HG02938 (cell line): ENCODE measurements around the gene INO80D.
"Not testable (repeated sequence)": the region's sequence is repeated elsewhere in the genome, so short reads cannot be mapped to it uniquely, and the experiment has no call there.

Source experiments
- ATAC-seq: cut with Tn5 transposase; IDR thresholded peaks from one replicate; pipeline ENCODE4 v1.9.1; 2021; ENCODE audit warnings: mild to moderate bottlenecking, moderate library complexity; ENCODE audit not compliant: unreplicated experiment

The INO80D gene

GRCh38 chr2:206031162-206031784 is 54.7 kb downstream of the INO80D start:
- peak; percentile 77 for ATAC-seq

DNA sequence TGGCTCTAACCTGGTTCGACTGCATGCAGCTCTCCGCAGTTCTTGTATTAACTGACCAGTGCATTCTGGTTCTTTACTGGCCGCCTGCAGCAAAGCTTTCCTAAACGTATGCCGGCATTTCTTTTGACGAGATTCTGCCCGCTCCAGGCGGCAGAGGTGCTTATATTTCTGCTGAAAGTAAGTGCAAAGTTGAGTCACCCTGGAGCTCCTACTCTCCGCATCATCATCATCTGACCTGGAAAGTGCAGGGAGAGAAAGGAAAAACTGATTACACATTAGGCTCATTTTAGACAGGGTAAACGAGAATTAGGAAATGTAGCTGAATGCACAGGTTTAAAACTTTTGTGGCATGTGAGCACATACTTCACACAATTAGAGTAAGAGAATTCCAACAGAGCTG is 57.9 kb downstream of the INO80D start:
- ATAC-seq: no peak

DNA sequence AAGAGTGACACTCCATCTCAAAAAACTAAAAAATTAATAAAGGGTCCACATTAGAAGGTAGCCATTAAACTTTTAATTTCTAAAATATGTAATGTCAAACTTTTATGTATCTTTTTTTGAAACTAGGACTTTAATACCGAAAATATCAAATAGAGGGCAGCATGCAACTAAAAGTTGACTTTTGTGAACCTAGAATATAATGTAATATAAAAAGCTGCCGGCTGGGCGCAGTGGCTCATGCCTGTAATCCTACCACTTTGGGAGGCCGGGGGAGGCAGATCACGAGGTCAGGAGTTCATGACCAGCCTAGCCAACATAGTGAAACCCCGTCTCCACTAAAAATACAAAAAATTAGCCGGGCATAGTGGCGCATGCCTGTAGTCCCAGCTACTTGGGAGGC is 62.8 kb downstream of the INO80D start:
- ATAC-seq: no peak

- no peak for ATAC-seq
Observed at GRCh38 chr2:206020171-206020570, 65.8 kb downstream of the INO80D start.

GRCh38 chr2:206015746-206016145 is 70.2 kb downstream of the INO80D start:
- not testable (repeated sequence) for ATAC-seq

DNA sequence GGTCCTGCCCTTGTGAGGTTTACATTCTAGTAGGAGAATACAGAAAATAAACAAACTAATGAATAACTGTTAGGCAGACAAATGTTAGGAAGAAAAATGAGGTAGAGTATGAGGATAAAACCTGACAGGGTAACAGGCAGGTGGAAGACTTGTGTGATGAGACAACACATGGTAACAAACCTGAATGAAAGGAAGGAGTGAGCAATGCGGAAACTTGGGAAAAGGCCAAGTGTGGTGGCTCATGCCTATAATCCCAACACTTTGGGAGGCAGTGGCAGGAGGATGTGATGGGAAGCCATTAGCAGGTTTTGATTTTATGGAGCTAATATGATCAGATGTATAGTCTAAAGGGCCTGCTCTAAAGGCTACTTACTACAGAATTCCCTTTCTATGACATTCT is 74.2 kb downstream of the INO80D start:
- no peak for ATAC-seq

DNA sequence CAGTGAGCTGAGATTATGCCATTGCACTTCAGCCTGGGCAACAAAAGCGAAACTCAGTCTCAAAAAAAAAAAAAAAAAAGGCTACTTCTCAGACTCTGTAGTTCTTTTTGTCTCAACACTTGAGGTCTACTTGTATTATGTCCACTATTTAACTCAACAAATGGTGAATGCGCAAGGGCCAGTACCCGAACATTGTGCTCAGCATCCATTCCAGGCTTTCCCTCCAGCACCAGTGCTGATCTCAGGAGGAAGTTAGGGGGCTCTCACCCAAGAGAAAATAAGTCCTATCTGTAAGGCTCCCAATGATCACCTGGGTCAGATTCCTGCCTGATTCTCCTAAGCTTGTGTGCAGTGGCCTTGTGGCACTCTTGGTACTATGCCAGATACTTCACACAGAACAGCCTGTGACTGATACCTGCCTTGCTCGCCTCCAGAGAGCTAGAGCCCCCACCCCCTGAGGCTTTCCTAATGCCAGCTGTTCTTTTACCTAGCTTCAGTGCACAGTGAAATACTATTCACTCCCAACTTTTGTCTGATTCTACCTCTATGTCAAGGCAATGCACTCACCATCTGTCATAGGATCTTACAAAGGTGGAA is 74.9 kb downstream of the INO80D start:
- no peak for ATAC-seq

- ATAC-seq: no peak
Observed at GRCh38 chr2:206004004-206004693, 81.8 kb downstream of the INO80D start.

DNA sequence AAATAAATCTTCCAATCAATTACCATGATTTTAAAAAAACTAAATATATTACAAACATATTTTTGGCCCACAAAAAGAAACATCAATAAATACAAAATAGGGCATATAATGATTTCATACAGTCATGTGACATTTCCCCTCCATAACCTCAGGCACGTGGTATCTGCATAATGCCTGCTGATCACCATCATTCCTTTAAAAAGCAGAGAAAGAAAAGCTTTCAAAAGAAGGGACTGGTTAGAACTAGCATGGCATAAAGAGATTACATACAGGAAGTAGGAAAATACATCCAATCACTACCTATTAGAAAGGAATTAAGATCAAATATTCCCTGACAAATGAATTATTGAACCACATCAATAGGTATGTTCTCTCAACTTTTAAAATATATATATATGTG is 83.5 kb downstream of the INO80D start:
- no peak for ATAC-seq

- no peak for ATAC-seq
Observed at GRCh38 chr2:206001912-206002311, 84.1 kb downstream of the INO80D start.

GRCh38 chr2:206000776-206001175 is 85.2 kb downstream of the INO80D start:
- ATAC-seq: no peak

DNA sequence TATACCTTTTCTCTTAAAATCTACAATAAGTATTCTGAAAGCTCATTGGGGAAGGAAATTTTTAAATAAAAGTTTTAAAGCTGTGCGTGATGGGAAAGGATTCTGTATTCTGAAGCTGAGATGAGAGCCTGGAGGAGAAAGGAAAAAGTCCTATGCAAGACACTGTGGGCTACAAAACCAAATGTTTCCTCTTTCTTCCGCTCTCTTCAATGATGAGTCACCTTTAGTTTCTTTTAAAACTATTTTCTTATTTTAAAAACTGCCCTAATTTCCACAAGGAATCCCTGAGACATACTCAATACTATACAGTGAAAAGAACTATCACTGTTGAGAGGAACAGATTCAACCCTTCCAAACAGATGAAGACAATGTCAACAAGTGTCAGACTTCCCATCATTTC is 87.4 kb downstream of the INO80D start:
- ATAC-seq: no peak

DNA sequence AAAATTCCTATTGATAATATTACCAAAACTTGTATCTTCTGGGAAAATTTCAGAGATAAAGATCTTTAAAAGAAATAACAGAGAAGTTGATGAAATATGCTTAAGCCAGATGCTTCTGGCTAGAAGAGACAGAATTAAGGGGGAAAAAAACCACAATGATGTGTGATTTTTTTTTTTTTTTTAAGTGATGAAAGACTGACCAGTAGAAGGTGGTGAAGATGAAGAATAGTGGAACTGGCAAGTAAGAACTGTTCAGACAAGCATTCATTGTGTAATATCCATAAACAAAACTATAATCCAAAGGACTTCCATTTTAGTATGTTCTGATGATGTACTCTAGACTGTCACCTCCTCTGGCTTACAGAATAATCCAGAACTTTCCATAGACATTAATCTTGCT is 89.8 kb downstream of the INO80D start:
- no peak for ATAC-seq

DNA sequence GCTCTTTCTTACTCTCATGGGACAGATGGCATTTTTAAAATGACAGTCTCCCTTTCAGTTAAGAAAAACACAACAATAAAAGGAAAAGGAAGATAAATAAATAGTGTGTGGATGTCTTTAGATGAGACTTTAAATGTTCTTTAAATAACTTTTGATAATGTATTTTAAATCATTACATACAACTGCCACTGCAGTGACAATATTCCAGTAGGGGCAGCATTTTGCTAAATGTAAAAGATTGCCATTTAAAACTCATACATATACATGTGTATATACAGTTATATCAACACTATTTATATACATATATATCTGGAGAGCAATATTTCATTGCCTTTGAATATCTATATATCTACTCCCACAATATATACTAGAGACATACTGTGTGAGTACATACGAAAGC is 90.7 kb downstream of the INO80D start:
- ATAC-seq: no peak

- ATAC-seq: no peak
Observed at GRCh38 chr2:205994344-205994743, 91.6 kb downstream of the INO80D start.

- no peak for ATAC-seq
Observed at GRCh38 chr2:205990104-205990503, 95.9 kb downstream of the INO80D start.

DNA sequence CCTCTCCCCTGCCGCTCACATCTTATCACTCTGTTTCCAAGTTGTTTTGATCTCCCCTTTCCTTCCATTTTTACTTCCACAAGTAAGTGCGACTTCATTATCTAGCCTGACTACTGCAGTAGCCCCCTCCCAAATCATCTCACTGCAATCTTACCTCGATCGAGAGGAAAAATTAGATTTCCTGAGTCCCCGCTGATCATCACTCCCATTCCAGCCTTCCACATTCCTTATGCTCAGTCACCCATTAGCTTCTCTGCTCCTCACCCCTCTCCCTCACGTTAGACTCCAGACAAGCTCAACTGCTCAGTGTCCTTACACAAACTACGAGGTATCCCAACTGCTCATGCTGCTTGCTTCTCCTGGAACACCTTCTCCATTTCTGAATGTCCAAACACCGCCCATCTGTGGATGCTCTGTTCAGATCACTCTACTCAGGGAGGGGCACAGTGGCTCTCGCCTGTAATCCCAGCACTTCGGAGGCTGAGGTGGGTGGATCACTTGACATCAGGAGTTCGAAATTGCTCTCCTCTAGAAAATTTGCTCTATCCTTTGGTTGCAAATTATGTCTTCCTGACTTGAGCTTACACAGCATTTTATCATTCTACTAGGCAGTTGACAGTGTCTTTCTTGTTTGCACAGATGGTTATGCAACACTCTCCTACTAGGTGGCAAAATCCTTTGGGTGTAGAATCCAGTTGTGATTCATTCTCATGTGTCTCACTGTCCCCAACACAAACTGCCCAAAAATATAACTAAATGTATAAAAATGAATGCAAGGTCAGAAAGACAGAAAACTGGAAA is 96.5 kb downstream of the INO80D start:
- no peak for ATAC-seq

DNA sequence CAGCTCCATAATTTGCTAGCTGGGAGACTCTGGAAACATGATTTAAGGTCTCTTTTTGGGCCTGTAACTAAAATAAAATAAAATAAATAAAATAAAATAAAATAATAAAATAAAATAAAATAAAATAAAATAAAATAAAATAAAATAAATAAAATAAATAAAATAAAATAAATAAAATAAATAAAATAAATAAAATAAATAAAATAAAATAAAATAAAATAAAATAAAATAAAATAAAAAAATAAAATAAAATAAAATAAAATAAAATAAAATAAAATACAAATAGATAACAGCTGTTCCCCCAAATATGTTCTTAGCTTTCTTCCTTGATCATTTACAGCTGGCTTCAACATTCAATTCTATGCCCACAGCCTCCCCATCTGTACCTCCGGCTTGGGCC is 97.3 kb downstream of the INO80D start:
- ATAC-seq: not testable (repeated sequence)

DNA sequence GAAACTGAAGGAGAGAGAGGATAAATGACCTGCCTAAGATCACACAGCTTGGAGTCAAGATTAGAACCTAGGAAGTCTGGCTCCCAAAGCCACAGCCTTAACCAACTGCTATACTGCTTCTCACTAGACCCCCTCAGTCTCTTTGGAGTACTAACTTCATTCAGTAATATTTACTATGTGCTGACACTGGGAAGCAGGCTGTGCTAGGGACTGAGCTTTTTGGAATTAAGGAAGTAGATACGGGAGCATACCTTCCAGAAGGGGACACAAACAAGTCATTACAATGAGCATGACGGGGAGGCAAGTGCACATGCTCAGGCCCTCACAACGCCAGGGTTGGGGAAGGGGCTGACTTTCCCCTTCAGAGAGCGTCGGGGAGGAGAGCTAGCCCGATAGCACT is 97.7 kb downstream of the INO80D start:
- no peak for ATAC-seq

DNA sequence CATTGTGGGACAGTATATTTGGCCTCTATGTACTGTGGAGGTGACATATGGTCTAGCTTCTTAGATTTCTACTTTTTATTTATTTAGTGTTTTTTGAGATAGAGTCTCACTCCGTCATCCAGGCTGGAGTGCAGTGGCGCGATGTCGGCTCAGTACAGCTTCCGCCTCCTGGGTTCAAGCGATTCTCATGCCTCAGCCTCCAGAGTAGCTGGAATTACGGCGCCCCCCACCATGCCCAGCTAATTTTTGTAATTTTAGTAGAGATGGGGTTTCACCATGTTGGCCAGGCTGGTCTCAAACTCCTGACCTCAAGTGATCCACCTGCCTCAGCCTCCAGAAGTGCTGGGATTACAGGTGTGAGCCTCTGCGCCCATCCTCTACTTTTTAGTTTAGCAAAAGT is 99.6 kb downstream of the INO80D start:
- ATAC-seq: not testable (repeated sequence)

- peak; percentile 69 for ATAC-seq
Observed at GRCh38 chr2:205984381-205984780, 101.6 kb downstream of the INO80D start.
